LNCaP clone FGC (cell line): Measurements from ENCODE around the gene C1orf216.

ENCODE experiments used
- DNase-seq: peaks from one replicate; pipeline ENCODE4 v3.0.0-alpha.2; 2011; ENCODE audit warnings: low read depth
- H3K4me3 ChIP-seq: 2 replicates; pipeline ENCODE4 v1.5.1; 2011; ENCODE audit warnings: mild to moderate bottlenecking, low read depth, low read length, control low read depth
- CTCF ChIP-seq: IDR thresholded peaks from 2 replicates; pipeline ENCODE4 v1.5.1; 2012; ENCODE audit warnings: mild to moderate bottlenecking; ENCODE audit not compliant: control insufficient read depth, insufficient read depth; ENCODE audit errors: extremely low read depth

C1orf216 gene

GRCh38 chr1:35718492-35719336 lies at the start of gene C1orf216:
TSS of gene C1orf216 (minus strand) at chr1:35718884. CDS start at chr1:35716321, 2,563 bp downstream.
- H3K4me3 ChIP-seq, result peak within 1 kb of the TSS; percentile 93
- no peak for DNase-seq
- TF ChIP-seq CTCF, result no peak

- no peak overlapping the region for H3K4me3 ChIP-seq
- no peak for TF ChIP-seq CTCF
- DNase-seq, result no peak
Measured at GRCh38 chr1:35764283-35764682, 45.6 kb upstream of the C1orf216 start.

- no peak for DNase-seq
- H3K4me3 ChIP-seq, result no peak overlapping the region
- no peak for TF ChIP-seq CTCF
Measured at GRCh38 chr1:35763201-35763600, 44.5 kb upstream of the C1orf216 start.

GRCh38 chr1:35762141-35762540 lies 43.5 kb upstream of the C1orf216 start:
- TF ChIP-seq CTCF, result no peak
- no peak for DNase-seq
- no peak overlapping the region for H3K4me3 ChIP-seq

GRCh38 chr1:35756064-35756463 lies 37.4 kb upstream of the C1orf216 start:
- DNase-seq, result no peak
- H3K4me3 ChIP-seq, result no peak overlapping the region
- TF ChIP-seq CTCF, result no peak

GRCh38 chr1:35753626-35754260 lies 35.1 kb upstream of the C1orf216 start:
- TF ChIP-seq CTCF, result no peak
- DNase-seq, result no peak
- H3K4me3 ChIP-seq, result no peak overlapping the region
